ENCODE data around the gene LRRC63.
"Not testable (repeated sequence)": the region's sequence is repeated elsewhere in the genome, so short reads cannot be mapped to it uniquely, and the experiment has no call there.

LRRC63 gene

GRCh38 chr13:46181840-46182490, 29.8 kb upstream of the LRRC63 start, which contains the start of gene LCP1:
TSS of gene LCP1 (minus strand) at chr13:46182177. CDS start at chr13:46159662, 22,515 bp downstream.
- peak; percentile 90 for DNase-seq

- DNase-seq, result no peak
These were observed 29.2 kb upstream of the LRRC63 start for GRCh38 chr13:46182491-46182877.

GRCh38 chr13:46183018-46183946, 28.4 kb upstream of the LRRC63 start:
- no peak for DNase-seq

GRCh38 chr13:46184277-46184699, 27.4 kb upstream of the LRRC63 start:
- peak; percentile 75 for DNase-seq

GRCh38 chr13:46185634-46186033, 26.1 kb upstream of the LRRC63 start:
- no peak for DNase-seq

GRCh38 chr13:46192412-46192811, 19.3 kb upstream of the LRRC63 start:
- no peak for DNase-seq

- DNase-seq, result no peak
These were observed 16.7 kb upstream of the LRRC63 start for GRCh38 chr13:46195016-46195415.

- DNase-seq, result no peak
These were observed 14.3 kb upstream of the LRRC63 start for GRCh38 chr13:46197299-46198048.

- DNase-seq, result no peak
These were observed 13.0 kb upstream of the LRRC63 start for GRCh38 chr13:46198696-46199193.

GRCh38 chr13:46202188-46202795, 9.4 kb upstream of the LRRC63 start:
- no peak for DNase-seq

- DNase-seq, result no peak
These were observed 8.8 kb upstream of the LRRC63 start for GRCh38 chr13:46202966-46203365.

- DNase-seq, result no peak
These were observed 5.6 kb upstream of the LRRC63 start for GRCh38 chr13:46206143-46206542.

- DNase-seq, result no peak
These were observed 3.9 kb upstream of the LRRC63 start for GRCh38 chr13:46207828-46208227.

GRCh38 chr13:46210362-46211083, 1.2 kb upstream of the LRRC63 start:
- no peak for DNase-seq

GRCh38 chr13:46211116-46211482, 629 bp upstream of the LRRC63 start:
- DNase-seq, result peak; percentile 52

GRCh38 chr13:46213242-46213641, 1.5 kb downstream of the LRRC63 start:
- no peak for DNase-seq

- DNase-seq, result not testable (repeated sequence)
These were observed 3.0 kb downstream of the LRRC63 start for GRCh38 chr13:46214741-46215140.

- not testable (repeated sequence) for DNase-seq
These were observed 8.5 kb downstream of the LRRC63 start for GRCh38 chr13:46220234-46220633.

GRCh38 chr13:46229251-46229650, 17.5 kb downstream of the LRRC63 start:
- DNase-seq, result no peak

GRCh38 chr13:46232281-46232680, 20.6 kb downstream of the LRRC63 start:
- DNase-seq, result no peak

- no peak for DNase-seq
These were observed 23.6 kb downstream of the LRRC63 start for GRCh38 chr13:46235286-46235685.

- no peak for DNase-seq
These were observed 53.6 kb downstream of the LRRC63 start for GRCh38 chr13:46265292-46265691.
